ENCODE results near the gene SLC6A2.
"Not testable (repeated sequence)": the region's sequence is repeated elsewhere in the genome, so short reads cannot be mapped to it uniquely, and the experiment has no call there.

Gene SLC6A2

DNA sequence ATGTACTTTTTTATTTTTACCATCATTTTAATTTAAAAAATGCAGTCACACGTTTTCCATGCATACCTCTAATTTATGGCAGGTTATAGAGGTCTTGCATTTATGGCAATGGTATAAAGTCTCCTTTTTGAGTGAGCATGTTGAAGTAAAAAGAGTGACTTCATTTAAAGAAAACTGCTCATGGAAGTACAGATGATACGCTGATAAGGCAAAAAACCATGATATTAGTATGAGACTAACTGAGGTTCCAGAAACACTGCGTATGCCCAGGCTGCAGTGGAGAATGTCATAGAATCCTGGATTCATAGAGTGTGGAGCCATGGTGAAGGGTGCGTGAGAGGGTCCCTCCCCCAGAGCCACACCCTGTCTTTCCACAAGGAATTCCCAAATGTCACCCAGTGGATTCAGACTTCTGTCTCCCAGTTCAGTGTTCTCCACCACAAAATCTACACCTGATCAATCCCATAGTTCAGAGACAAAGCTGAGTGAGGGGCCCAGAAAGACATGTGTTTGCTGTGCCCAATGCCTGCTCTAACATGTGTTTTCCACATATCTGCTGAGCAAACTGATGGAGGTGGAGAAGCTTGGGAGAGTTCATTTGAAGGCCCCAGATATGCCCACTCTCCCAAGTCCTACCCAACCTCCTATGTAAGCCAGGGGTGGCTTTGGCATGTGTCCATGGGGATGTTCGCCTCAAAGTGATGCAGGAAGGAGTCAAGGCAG lies 69.4 kb downstream of the SLC6A2 start:
- DNase-seq, result no peak

DNA sequence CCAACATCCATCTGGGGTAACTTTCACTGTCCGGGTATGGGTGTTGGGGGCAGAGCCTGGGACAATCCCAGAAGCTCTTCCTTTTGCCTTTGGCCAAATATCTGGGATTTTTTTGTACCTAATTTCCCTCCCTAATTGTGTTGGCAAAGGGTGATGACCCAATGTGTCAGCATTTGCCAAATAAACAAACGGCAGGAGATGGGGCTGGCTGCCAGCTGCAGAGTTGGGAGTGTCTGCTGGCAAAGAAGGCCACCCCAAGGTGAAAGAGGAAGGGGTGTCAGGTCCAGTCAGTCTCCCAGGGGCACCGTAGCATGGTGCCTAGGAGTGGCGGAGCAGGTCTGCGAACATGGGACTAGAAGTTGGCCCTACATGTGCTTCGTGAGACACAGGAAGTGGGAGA lies 73.0 kb downstream of the SLC6A2 start:
- DNase-seq, result no peak

DNA sequence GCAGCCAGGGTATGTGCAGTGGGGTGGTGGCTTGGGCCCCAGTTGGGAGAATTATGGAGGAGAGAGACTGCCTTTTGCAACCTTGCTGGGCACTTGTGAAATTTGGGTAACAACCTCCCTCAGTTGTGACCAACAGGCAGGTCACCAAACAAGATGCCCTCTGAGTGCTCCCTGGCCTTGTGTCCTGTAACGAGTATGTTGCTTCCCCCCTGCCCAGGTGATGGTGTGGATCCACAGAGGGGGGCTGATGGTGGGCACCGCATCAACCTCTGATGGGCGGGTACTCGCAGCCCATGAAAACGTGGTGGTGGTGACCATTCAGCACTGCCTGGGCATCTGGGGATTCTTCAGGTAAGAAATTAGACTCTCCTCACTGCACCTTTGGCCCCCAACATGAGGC lies 74.3 kb downstream of the SLC6A2 start:
- DNase-seq, result no peak

DNA sequence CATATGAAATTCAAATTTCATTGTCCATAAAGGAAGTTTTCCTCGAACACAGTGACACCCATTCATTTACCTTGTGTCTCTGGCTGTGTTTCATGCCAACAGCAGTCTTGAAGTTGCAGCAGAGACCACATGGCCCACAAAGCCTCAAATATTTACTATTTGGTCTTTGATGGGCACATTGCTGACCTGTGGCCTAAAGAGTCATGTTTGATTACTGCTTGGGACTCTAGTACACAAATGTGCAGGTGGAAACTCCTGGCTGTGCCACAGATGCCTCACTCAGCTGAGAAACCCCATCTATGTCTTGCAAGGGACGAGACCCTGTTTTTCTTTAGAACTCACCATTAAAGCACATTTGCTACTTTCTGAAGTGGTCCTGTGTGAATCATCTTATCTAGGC lies 76.7 kb downstream of the SLC6A2 start:
- no peak for DNase-seq

DNA sequence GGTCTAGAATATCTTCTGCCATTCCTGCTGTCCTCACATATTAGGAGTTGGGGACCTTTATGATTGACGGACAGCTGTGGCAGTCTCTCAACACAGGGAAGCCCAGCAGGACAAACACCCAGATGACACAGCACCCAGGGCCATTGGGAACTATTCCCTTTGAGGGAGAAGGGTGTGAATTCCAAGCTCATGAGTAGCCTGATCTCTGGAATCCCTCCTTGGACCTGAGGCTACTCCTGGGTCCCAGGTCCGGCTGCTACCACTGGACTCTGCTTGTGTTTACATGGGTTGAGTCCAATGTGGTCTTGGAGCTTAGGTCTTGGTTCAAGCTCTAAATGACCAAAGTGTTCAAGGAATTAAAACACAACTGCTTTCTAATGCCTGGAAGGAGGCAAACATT lies 78.9 kb downstream of the SLC6A2 start:
- DNase-seq, result no peak

DNA sequence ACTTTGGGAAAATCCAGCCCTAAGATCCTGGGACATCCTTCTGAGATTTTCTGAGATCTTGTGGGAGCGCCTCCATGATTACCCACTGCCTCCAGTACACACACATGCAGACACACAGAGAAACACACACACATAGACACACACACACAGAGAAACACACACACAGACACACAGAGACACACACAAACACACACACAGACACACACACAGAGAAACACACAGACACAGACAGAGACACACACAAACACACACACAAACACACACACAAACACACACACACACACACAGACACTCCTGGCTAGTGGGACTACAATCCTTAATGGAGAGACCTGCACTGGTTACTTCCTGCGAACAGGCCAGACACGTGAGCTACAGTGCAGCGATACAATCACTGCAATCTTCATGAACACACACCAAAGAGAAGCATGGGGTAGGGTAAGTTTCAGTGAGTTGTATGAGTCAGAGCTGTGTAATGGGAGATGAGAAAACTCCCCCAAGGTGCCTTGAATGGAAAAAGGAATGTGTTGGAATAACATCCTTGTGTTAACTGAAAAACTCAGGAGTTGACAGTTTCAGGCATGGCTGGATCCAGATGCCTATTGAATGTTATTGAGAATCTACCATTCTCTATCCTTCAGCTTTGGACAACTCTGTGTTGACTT lies 79.5 kb downstream of the SLC6A2 start:
- no peak for DNase-seq

DNA sequence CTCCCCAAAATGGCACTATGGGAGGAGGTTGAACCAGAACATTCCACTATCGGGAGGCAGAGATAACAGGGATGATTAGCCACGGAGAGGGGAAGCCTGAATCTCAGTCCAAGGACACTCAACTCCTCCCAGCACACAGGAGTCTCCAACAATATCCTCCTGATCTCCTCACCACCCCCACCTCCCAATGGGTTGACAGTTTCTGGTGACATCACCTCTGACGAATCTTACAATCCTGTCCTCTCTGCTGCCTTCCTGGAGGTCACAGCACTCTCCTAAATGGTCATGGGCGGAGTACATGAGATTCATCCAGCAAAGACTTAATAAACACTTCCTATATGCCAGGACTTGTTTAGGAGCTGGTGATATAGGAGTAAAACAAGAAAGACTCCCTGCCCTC lies 80.9 kb downstream of the SLC6A2 start:
- DNase-seq, result no peak

DNA sequence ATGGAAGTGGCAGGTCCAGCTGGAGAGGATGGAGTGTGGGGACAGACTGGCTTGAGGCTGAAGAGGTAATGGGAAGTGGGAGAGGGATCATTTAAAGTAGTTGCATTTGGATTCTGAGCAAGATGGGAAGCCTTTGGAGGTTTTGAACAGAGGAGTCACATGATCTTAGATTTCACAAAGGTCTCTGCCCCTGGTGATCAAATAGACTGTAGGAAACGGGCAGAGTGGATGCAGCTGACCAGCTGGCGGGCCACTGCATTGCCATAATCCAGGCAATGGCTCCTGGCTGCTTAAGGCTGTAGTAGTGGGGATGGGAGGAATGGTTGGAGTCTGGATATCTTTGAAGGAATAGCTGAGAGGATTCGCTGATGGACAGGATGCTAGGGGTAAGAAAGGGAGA lies 81.5 kb downstream of the SLC6A2 start:
- no peak for DNase-seq

DNA sequence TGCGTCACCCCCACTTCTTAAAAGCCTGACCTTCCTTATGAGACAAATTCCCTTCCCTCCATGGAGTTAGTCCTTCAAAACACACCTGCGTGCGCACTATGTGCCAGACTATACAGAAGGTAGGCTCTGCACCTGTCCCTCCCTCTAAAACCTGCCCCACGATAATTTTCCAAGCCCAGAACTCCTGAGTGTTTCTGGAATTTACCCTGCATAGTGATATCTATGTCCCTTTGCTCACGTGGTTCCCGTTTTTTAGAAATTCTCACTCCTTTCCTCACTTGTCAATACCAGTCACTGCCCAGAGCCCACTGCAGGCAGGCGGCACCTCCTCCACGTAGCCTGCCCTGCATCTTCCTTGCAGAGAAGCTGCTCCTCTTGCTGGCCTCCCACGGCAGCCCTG lies 82.2 kb downstream of the SLC6A2 start:
- no peak for DNase-seq

DNA sequence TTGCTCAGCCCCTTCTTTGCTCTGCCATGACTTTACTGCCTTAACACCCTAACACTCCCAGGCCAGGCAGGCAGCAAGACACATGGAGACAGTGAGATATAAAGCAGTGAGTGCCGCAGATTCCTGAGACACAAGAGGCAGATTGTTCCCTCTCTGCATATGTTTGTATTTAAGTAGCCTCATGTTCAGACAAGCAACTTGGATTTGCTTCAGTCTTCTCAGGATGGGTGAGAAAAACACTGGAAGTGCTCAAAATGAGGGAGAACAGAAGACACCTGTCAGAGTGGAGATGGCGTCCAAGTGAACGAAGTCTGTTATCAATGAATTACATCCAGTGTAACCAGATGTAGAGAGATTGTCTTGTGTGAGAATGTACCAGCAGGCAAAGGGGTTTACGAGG lies 90.3 kb downstream of the SLC6A2 start:
- no peak for DNase-seq

DNA sequence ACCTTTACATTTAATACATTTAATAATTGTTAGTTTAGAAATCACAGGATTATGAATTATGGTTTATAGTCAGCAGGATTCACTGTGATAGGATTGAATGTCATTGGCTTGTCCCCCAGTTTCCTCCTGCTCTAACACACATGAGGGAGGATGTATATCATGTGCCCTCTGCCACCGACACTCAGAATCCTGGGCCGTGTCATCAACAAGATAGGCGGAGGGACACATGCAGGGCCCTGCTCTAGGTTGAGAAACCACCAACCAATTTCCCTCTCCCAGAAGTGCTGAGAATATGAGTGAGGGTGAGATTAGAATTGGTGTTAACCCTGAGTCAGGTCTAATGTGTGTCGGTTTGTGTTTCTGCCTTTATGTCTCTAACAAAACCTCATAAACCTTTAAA lies 92.0 kb downstream of the SLC6A2 start:
- DNase-seq, result no peak

DNA sequence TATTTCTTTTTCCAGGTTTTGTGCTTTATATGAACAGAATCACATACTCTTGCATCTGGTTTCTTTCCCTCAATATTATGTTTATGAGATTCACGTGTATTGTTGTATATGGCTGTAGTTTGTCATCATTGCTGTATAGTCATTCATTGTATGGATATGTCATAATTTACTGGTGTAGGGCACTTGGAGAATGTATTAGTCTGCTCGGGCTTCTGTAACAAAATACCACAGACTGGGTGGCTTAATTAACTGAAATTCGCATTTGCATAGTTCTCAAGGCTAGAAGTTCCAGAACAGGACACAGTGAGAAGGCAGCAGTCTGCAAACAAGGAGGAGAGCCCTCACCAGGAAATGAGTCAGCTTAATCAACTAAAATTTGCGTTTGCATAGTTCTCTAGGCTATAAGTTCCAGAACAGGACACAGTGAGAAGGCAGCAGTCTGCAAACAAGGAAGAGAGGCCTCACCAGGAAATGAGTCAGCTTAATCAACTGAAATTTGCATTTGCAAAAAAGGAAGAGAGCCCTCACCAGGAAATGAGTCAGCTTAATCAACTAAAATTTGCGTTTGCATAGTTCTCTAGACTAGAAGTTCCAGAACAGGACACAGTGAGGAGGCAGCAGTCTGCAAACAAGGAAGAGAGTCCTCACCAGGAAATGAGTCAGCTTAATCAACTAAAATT lies 96.8 kb downstream of the SLC6A2 start:
- not testable (repeated sequence) for DNase-seq

DNA sequence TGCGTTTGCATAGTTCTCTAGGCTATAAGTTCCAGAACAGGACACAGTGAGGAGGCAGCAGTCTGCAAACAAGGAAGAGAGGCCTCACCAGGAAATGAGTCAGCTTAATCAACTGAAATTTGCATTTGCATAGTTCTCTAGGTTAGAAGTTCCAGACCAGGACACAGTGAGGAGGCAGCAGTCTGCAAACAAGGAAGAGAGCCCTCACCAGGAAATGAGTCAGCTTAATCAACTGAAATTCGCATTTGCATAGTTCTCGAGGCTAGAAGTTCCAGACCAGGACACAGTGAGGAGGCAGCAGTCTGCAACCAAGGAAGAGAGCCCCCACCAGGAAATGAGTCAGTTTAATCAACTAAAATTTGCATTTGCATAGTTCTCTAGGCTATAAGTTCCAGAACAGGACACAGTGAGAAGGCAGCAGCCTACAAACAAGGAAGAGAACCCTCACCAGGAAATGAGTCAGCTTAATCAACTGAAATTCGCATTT lies 97.4 kb downstream of the SLC6A2 start:
- not testable (repeated sequence) for DNase-seq
